G401.6 (cell line): Measurements from ENCODE around the gene TMEM59.

ENCODE experiments used
- FAIRE-seq: peaks from 2 replicates; lab custom pipeline; 2012; peaks lifted over from hg19 to GRCh38; lab: Jason Lieb, UNC

The TMEM59 gene

GRCh38 chr1:53982034-53982762 lies 70.8 kb downstream of the TMEM59 start:
- no peak for FAIRE-seq

- no peak for FAIRE-seq
Observed at GRCh38 chr1:53981220-53981619, 71.8 kb downstream of the TMEM59 start.

- FAIRE-seq = no peak
Observed at GRCh38 chr1:53979712-53980450, 73.1 kb downstream of the TMEM59 start.
